Neural cell (in vitro differentiated cells): ENCODE measurements around the gene CNTFR. TPM values are rescaled to one million over a fixed set of nuclear protein-coding genes. Genes with fewer than 3 reads are reported as not detected.

Source experiments
- H2AFZ ChIP-seq: fragments of 200-600, 300-800 bp; sonication (generic), shearing (Covaris generic); 2 replicates; pipeline ENCODE4 v1.6.0; 2014; ENCODE audit warnings: low read depth, mild to moderate bottlenecking, antibody characterized with exemption, low read length, moderate library complexity
- H3F3A ChIP-seq: fragments of 200-600 bp; shearing (Covaris generic); 2 replicates; pipeline ENCODE4 v1.6.1; 2016; ENCODE audit warnings: mild to moderate bottlenecking, moderate library complexity, mixed read lengths, antibody characterized with exemption, low read length; ENCODE audit not compliant: insufficient read depth, poor library complexity, severe bottlenecking
- H3K27ac ChIP-seq: fragments of 200-600, 300-800 bp; sonication (generic), shearing (Covaris generic); 2 replicates; pipeline ENCODE4 v1.5.1; 2014; ENCODE audit warnings: mild to moderate bottlenecking, low read length, moderate library complexity
- H3K27me3 ChIP-seq: fragments of 300-800, 200-600 bp; sonication (generic), shearing (Covaris generic); 2 replicates; pipeline ENCODE4 v1.6.0; 2014; ENCODE audit warnings: mild to moderate bottlenecking, low read depth, low read length, moderate library complexity; ENCODE audit not compliant: insufficient read depth
- H3K36me3 ChIP-seq: fragments of 300-800, 200-600 bp; sonication (generic), shearing (Covaris generic); 2 replicates; pipeline ENCODE4 v1.5.1; 2014; ENCODE audit warnings: mild to moderate bottlenecking, antibody characterized with exemption, low read length, moderate library complexity; ENCODE audit not compliant: insufficient read depth
- H3K4me2 ChIP-seq: fragments of 300-800, 200-600 bp; sonication (generic), shearing (Covaris generic); 2 replicates; pipeline ENCODE4 v1.6.0; 2014; ENCODE audit warnings: mild to moderate bottlenecking, low read length
- H3K4me3 ChIP-seq: fragments of 300-800, 200-600 bp; sonication (generic), shearing (Covaris generic); 2 replicates; pipeline ENCODE4 v1.5.1; 2014; ENCODE audit warnings: mild to moderate bottlenecking, low read length, moderate library complexity
- H3K79me2 ChIP-seq: fragments of 200-600 bp; shearing (Covaris generic); replicated peaks from 2 replicates; pipeline ENCODE4 v1.6.0; 2014; ENCODE audit warnings: mild to moderate bottlenecking, low read length, moderate library complexity; ENCODE audit not compliant: insufficient read depth
- H3K9ac ChIP-seq: fragments of 300-800, 200-600 bp; sonication (generic), shearing (Covaris generic); 2 replicates; pipeline ENCODE4 v1.6.1; 2016; ENCODE audit warnings: mild to moderate bottlenecking, low read length, mixed read lengths
- H3K9me2 ChIP-seq: fragments of 200-600 bp; shearing (Covaris generic); 2 replicates; pipeline ENCODE4 v1.6.1; 2016; ENCODE audit warnings: mild to moderate bottlenecking, low read length, mixed read lengths; ENCODE audit not compliant: insufficient read depth
- H3K9me3 ChIP-seq: fragments of 200-600, 300-800 bp; sonication (generic), shearing (Covaris generic); 2 replicates; pipeline ENCODE4 v1.6.1; 2016; ENCODE audit warnings: mild to moderate bottlenecking, mixed run types, low read length, moderate library complexity, mixed read lengths
- H4K20me1 ChIP-seq: fragments of 200-600 bp; shearing (Covaris generic); 2 replicates; pipeline ENCODE4 v1.6.1; 2016; ENCODE audit warnings: mild to moderate bottlenecking, mixed run types; ENCODE audit not compliant: insufficient read depth
- CTCF ChIP-seq: fragments of 450-650 bp; IDR thresholded peaks from 2 replicates; pipeline ENCODE4 v1.5.1; 2014; ENCODE audit warnings: antibody characterized with exemption, mild to moderate bottlenecking, moderate library complexity; ENCODE audit not compliant: poor library complexity, severe bottlenecking
- EP300 ChIP-seq: fragments of 450-650 bp; conservative IDR thresholded peaks from 2 replicates; pipeline ENCODE4 v1.6.1; 2014; ENCODE audit warnings: antibody characterized with exemption, mild to moderate bottlenecking, moderate library complexity; ENCODE audit not compliant: poor library complexity, severe bottlenecking
- EZH2 ChIP-seq: fragments of 200-600, 300-800 bp; shearing (Covaris generic), sonication (generic); IDR thresholded peaks from 2 replicates; pipeline ENCODE4 v1.6.1; 2014; ENCODE audit warnings: antibody characterized with exemption, low read length, borderline replicate concordance, mild to moderate bottlenecking; ENCODE audit not compliant: insufficient read depth, poor library complexity, severe bottlenecking
- MXI1 ChIP-seq: fragments of 450-650 bp; conservative IDR thresholded peaks from 2 replicates; pipeline ENCODE4 v1.6.1; 2014; ENCODE audit warnings: antibody characterized with exemption, mild to moderate bottlenecking; ENCODE audit not compliant: poor library complexity, severe bottlenecking
- POLR2AphosphoS5 ChIP-seq: IDR thresholded peaks from 2 replicates; pipeline ENCODE4 v1.6.1; 2012
- RAD21 ChIP-seq: fragments of 450-650 bp; conservative IDR thresholded peaks from 2 replicates; pipeline ENCODE4 v1.6.1; 2014; ENCODE audit warnings: antibody characterized with exemption, mild to moderate bottlenecking, moderate library complexity
- REST ChIP-seq: IDR thresholded peaks from 2 replicates; pipeline ENCODE4 v1.6.1; 2012; ENCODE audit warnings: borderline replicate concordance
- SMC3 ChIP-seq: fragments of 450-650 bp; conservative IDR thresholded peaks from 2 replicates; pipeline ENCODE4 v1.6.1; 2014; ENCODE audit warnings: antibody characterized with exemption, mild to moderate bottlenecking, moderate library complexity; ENCODE audit not compliant: poor library complexity
- TAF1 ChIP-seq: IDR thresholded peaks from 2 replicates; pipeline ENCODE4 v1.6.1; 2012; ENCODE audit warnings: low read depth
- polyA plus RNA-seq: library from polyadenylated mRNA; depleted of rRNA; stranded (reverse); fragments of >200 nt; gene quantifications from 2 replicates; pipeline ENCODE4 v1.2.3, GENCODE V29; 2014

The CNTFR gene
- polyA plus RNA-seq, 1 donor from 2014 or later: 19.0 TPM

- Histone ChIP-seq H4K20me1 (no peaks in the 10 kb centered on the region), H3K79me2 (no peaks in the 10 kb centered on the region)
Observed at GRCh38 chr9:34508463-34508862, 81.1 kb downstream of the CNTFR start.

GRCh38 chr9:34507966-34508365, 81.6 kb downstream of the CNTFR start:
- Histone ChIP-seq H3K4me2 (no peak overlapping the region), H3K9me3 (no peaks in the 10 kb centered on the region), H2AFZ (no peak overlapping the region), H3K4me3 (no peak overlapping the region), H3K27ac (no peak overlapping the region), H3K9me2 (no peaks in the 10 kb centered on the region), H3F3A (no peaks in the 10 kb centered on the region), H3K36me3 (no peaks in the 10 kb centered on the region), H3K79me2 (no peaks in the 10 kb centered on the region), H4K20me1 (no peaks in the 10 kb centered on the region), H3K9ac (no peak overlapping the region), H3K27me3 (no peaks in the 10 kb centered on the region)
- TF ChIP-seq SMC3 (no peak), MXI1 (no peak), EP300 (no peak), EZH2 (no peak), TAF1 (no peak), REST (no peak), POLR2AphosphoS5 (no peak), RAD21 (no peak)

More at GRCh38 chr9:34508463-34508862, 81.1 kb downstream of the CNTFR start:
- no peaks in the 10 kb centered on the region for H3F3A ChIP-seq
- H3K4me3 ChIP-seq: no peak overlapping the region
- TF ChIP-seq CTCF: no peak
- TF ChIP-seq EP300: no peak
- TF ChIP-seq RAD21: no peak
- no peak for TF ChIP-seq MXI1
- TF ChIP-seq EZH2: no peak
- no peak for TF ChIP-seq REST
- H3K9ac ChIP-seq: no peak overlapping the region
- H3K27me3 ChIP-seq: no peaks in the 10 kb centered on the region
- no peaks in the 10 kb centered on the region for H3K9me2 ChIP-seq
- no peak overlapping the region for H3K27ac ChIP-seq
- H3K36me3 ChIP-seq: no peaks in the 10 kb centered on the region
- H3K4me2 ChIP-seq: no peak overlapping the region
- H2AFZ ChIP-seq: no peak overlapping the region
- no peaks in the 10 kb centered on the region for H3K9me3 ChIP-seq
